Measurements from ENCODE around the gene KAT5. TPM values are rescaled to one million over a fixed set of nuclear protein-coding genes. Genes with fewer than 3 reads are reported as not detected.
A peak's percentile ranks its signal among the peaks of the same experiment; 100 is the strongest.

The KAT5 gene
- total RNA-seq, 2 donors from 2014 or later: 48.5 to 48.8 TPM

DNA sequence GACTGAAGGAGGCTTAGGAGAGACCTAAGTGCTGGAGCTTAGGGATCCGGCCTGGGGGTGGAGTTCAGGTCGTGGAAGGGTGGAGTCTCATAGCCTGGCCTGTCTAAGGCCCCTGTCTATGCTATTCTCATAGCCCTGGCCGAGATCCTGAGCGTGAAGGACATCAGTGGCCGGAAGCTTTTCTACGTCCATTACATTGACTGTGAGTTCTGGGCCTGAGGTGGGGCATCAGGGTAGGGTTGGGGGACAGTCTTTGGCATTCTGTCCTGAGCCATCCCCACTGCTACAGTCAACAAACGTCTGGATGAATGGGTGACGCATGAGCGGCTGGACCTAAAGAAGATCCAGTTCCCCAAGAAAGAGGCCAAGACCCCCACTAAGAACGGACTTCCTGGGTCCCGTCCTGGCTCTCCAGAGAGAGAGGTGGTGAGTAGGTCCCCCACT, 603 bp downstream of the KAT5 start:
- Histone ChIP-seq H3K9me3 (ENCODE audit: control insufficient read depth, low read length) (peaks cover 8% of the 10 kb centered on the region), H3K4me1 (ENCODE audit: control insufficient read depth, insufficient read depth, low read length) (no peaks in the 10 kb centered on the region), H3K4me3 (ENCODE audit: low read length) (peak overlapping the region; percentile 92), H3K36me3 (ENCODE audit: control insufficient read depth, insufficient read depth, low read length) (peaks cover 44% of the 10 kb centered on the region), H3K27me3 (ENCODE audit: control insufficient read depth, insufficient read depth, low read length, poor library complexity, severe bottlenecking) (no peaks in the 10 kb centered on the region), H3K27ac (ENCODE audit: low read depth, low read length) (no peak overlapping the region), H3K9ac (ENCODE audit: extremely low read depth, low read length, poor library complexity, severe bottlenecking) (peak overlapping the region; percentile 22)
- no peak for DNase-seq
- Mint-ChIP-seq H3K27ac (peak overlapping the region; percentile 99), H3K9me3 (peaks cover 9% of the 10 kb centered on the region), H3K4me1 (no peaks in the 10 kb centered on the region), H3K36me3 (ENCODE audit: low read depth) (peaks cover 44% of the 10 kb centered on the region), H3K27me3 (ENCODE audit: insufficient read depth) (peaks cover 10% of the 10 kb centered on the region), H3K4me3 (peak overlapping the region; percentile 81)
- 66 to 67% methylated on average over 8 to 11 of the region's 11 CpGs for WGBS, 2 experiments (ENCODE audit: insufficient coverage in 1 of 2, insufficient read length in 1 of 2)
- TF ChIP-seq, protein P1, sequence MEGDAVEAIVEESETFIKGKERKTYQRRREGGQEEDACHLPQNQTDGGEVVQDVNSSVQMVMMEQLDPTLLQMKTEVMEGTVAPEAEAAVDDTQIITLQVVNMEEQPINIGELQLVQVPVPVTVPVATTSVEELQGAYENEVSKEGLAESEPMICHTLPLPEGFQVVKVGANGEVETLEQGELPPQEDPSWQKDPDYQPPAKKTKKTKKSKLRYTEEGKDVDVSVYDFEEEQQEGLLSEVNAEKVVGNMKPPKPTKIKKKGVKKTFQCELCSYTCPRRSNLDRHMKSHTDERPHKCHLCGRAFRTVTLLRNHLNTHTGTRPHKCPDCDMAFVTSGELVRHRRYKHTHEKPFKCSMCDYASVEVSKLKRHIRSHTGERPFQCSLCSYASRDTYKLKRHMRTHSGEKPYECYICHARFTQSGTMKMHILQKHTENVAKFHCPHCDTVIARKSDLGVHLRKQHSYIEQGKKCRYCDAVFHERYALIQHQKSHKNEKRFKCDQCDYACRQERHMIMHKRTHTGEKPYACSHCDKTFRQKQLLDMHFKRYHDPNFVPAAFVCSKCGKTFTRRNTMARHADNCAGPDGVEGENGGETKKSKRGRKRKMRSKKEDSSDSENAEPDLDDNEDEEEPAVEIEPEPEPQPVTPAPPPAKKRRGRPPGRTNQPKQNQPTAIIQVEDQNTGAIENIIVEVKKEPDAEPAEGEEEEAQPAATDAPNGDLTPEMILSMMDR (conservative IDR thresholded peaks at IDR 0.05): no peak

DNA sequence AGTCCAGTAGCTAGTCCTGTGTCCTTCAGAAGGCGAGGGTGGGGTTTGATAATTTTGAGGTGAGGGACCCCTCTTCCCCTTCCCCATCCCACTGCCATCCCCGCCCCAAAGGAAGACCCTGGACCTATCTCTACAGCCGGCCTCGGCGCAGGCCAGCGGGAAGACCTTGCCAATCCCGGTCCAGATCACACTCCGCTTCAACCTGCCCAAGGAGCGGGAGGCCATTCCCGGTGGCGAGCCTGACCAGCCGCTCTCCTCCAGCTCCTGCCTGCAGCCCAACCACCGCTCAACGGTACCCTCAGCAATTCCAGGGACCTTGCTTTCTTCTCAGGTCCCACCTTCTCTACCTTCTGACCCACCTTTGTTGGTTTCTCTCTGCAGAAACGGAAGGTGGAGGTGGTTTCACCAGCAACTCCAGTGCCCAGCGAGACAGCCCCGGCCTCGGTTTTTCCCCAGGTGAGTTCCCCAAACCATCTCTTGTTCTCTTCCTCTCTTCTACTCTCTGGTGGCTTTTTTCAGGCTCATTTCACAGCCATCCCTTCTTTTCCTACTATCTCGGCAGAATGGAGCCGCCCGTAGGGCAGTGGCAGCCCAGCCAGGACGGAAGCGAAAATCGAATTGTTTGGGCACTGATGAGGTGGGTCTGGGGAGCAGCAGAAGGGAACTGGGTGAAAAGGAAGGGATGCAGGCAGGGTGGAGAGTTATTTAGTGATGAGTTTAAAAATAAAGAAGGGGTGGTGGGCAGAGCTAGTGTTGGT, 1.3 kb downstream of the KAT5 start:
- H3K9me3 ChIP-seq (ENCODE audit: control insufficient read depth, low read length): peaks cover 3% of the 10 kb centered on the region
- H3K36me3 Mint-ChIP-seq (ENCODE audit: low read depth): peaks cover 51% of the 10 kb centered on the region
- H3K27me3 ChIP-seq (ENCODE audit: control insufficient read depth, insufficient read depth, low read length, poor library complexity, severe bottlenecking): no peaks in the 10 kb centered on the region
- H3K4me3 ChIP-seq (ENCODE audit: low read length): peak overlapping the region; percentile 92
- WGBS, 2 experiments (ENCODE audit: insufficient coverage in 1 of 2, insufficient read length in 1 of 2): 95 to 97% methylated on average over 14 to 23 of the region's 24 CpGs
- peaks cover 5% of the 10 kb centered on the region for H3K27me3 Mint-ChIP-seq (ENCODE audit: insufficient read depth)
- H3K9me3 Mint-ChIP-seq: peaks cover 7% of the 10 kb centered on the region
- H3K4me3 Mint-ChIP-seq: peak overlapping the region; percentile 81
- TF ChIP-seq, protein P1 (conservative IDR thresholded peaks at IDR 0.05): no peak
- DNase-seq: no peak
- no peaks in the 10 kb centered on the region for H3K4me1 ChIP-seq (ENCODE audit: control insufficient read depth, insufficient read depth, low read length)
- H3K27ac Mint-ChIP-seq: no peak overlapping the region
- no peak overlapping the region for H3K9ac ChIP-seq (ENCODE audit: extremely low read depth, low read length, poor library complexity, severe bottlenecking)
- no peaks in the 10 kb centered on the region for H3K4me1 Mint-ChIP-seq
- peaks cover 51% of the 10 kb centered on the region for H3K36me3 ChIP-seq (ENCODE audit: control insufficient read depth, insufficient read depth, low read length)
- H3K27ac ChIP-seq (ENCODE audit: low read depth, low read length): no peak overlapping the region

DNA sequence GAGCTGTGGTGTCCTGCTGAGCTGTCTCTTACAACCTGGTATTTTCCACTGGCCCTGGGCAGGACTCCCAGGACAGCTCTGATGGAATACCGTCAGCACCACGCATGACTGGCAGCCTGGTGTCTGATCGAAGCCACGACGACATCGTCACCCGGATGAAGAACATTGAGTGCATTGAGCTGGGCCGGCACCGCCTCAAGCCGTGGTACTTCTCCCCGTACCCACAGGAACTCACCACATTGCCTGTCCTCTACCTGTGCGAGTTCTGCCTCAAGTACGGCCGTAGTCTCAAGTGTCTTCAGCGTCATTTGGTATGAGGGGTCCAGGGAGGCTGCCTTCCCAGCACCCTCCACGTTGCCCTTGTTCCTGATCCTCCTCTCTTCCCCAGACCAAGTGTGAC, 2.4 kb downstream of the KAT5 start:
- no peaks in the 10 kb centered on the region for H3K9me3 ChIP-seq (ENCODE audit: control insufficient read depth, low read length)
- TF ChIP-seq, protein P1 (conservative IDR thresholded peaks at IDR 0.05): no peak
- H3K36me3 Mint-ChIP-seq (ENCODE audit: low read depth): peaks cover 62% of the 10 kb centered on the region
- H3K27me3 Mint-ChIP-seq (ENCODE audit: insufficient read depth): peaks cover 2% of the 10 kb centered on the region
- H3K36me3 ChIP-seq (ENCODE audit: control insufficient read depth, insufficient read depth, low read length): peaks cover 60% of the 10 kb centered on the region
- no peaks in the 10 kb centered on the region for H3K4me1 ChIP-seq (ENCODE audit: control insufficient read depth, insufficient read depth, low read length)
- WGBS, 2 experiments (ENCODE audit: insufficient coverage in 1 of 2, insufficient read length in 1 of 2): 95 to 99% methylated on average over 9 to 16 of the region's 16 CpGs
- H3K27me3 ChIP-seq (ENCODE audit: control insufficient read depth, insufficient read depth, low read length, poor library complexity, severe bottlenecking): no peaks in the 10 kb centered on the region
- H3K4me1 Mint-ChIP-seq: peaks cover 6% of the 10 kb centered on the region
- H3K27ac Mint-ChIP-seq: no peak overlapping the region
- no peak for DNase-seq
- no peak overlapping the region for H3K4me3 Mint-ChIP-seq
- H3K9me3 Mint-ChIP-seq: peaks cover 4% of the 10 kb centered on the region
- no peak overlapping the region for H3K9ac ChIP-seq (ENCODE audit: extremely low read depth, low read length, poor library complexity, severe bottlenecking)
- no peak overlapping the region for H3K27ac ChIP-seq (ENCODE audit: low read depth, low read length)
- H3K4me3 ChIP-seq (ENCODE audit: low read length): no peak overlapping the region

Data from endodermal cell (in vitro differentiated cells).